Transverse colon (tissue), 4 donors: Measurements from ENCODE around the gene ARHGAP20. TPM values are rescaled to one million over a fixed set of nuclear protein-coding genes. Genes with fewer than 3 reads are reported as not detected.

ENCODE experiments used
- DNase-seq: peaks from one replicate; pipeline ENCODE4 v3.0.0-alpha.2; 2019
- H3K27ac ChIP-seq, 4 donors: fragments of 200-600 bp; sonication (generic); 2 replicates each; pipeline ENCODE4 v1.5.1; 2016 to 2018; ENCODE audit warnings: inconsistent platforms in 4 of 4
- H3K27me3 ChIP-seq: fragments of 200-600 bp; sonication (generic); 2 replicates; pipeline ENCODE4 v1.5.1; 2017; ENCODE audit warnings: inconsistent platforms
- H3K36me3 ChIP-seq, 4 donors: fragments of 200-600 bp; sonication (generic); 2 replicates each; pipeline ENCODE4 v1.5.1; 2017 to 2019; ENCODE audit warnings: inconsistent platforms in 4 of 4
- H3K4me1 ChIP-seq, 4 donors: fragments of 200-600 bp; sonication (generic); 2 replicates each; pipeline ENCODE4 v1.5.1; 2017 to 2020; ENCODE audit warnings: inconsistent platforms in 4 of 4
- H3K4me3 ChIP-seq, 4 donors: fragments of 200-600 bp; sonication (generic); 1 replicate in 1 of 4; 2 replicates in 3 of 4; pipeline versions ENCODE4 v1.5.1 to v1.6.1; 2017 to 2019; ENCODE audit warnings: inconsistent platforms in 4 of 4
- H3K9me3 ChIP-seq, 2 donors: fragments of 200-600 bp; sonication (generic); 2 replicates each; pipeline ENCODE4 v1.5.1; 2017 to 2019; ENCODE audit warnings: inconsistent platforms in 2 of 2
- CTCF ChIP-seq, 5 experiments: fragments of 200-600 bp in 3 of 5; fragments of 450-650 bp in 2 of 5; sonication (generic) in 3 of 5; IDR thresholded peaks; 1 replicate in 2 of 5; 2 replicates in 3 of 5; pipeline ENCODE4 v1.5.1; 2016 to 2017; ENCODE audit warnings: antibody characterized with exemption in 5 of 5, inconsistent platforms in 3 of 5, mild to moderate bottlenecking in 2 of 5, moderate library complexity in 1 of 5
- EP300 ChIP-seq: sonication (generic); formaldehyde crosslinking; IDR thresholded peaks from one replicate; pipeline ENCODE4 v1.6.1; 2017; ENCODE audit warnings: antibody characterized with exemption, low read depth
- POLR2A ChIP-seq: fragments of 450-650 bp; IDR thresholded peaks from one replicate; pipeline ENCODE4 v1.6.1; 2016; ENCODE audit warnings: antibody characterized with exemption, mild to moderate bottlenecking, moderate library complexity
- POLR2AphosphoS5 ChIP-seq, 3 donors: sonication (generic); formaldehyde crosslinking; IDR thresholded peaks; one replicate each; pipeline ENCODE4 v1.6.1; 2016; ENCODE audit warnings: antibody characterized with exemption in 3 of 3
- WGBS, 2 donors: methylation state at CpG; one replicate each; pipeline ENCODE4 v1.1.5; 2018; ENCODE audit warnings: low coverage in 1 of 2; 5-methylcytosine and 5-hydroxymethylcytosine counted together
- in situ Hi-C, 4 donors: fragments of 200-750 bp; cut with MboI; loops; one replicate each; pipeline versions ENCODE4 v1.15.0 to v1.15.1; 2017; ENCODE audit warnings: low sequenced_read_pairs in 3 of 4, low pct_ligation_motif_present in 1 of 4, low pct_unique_long_range_greater_than_20kb in 1 of 4
- intact Hi-C: fragments of 100-400 bp; cut with DNase I; formaldehyde crosslinking; loops from one replicate; pipeline ENCODE4 v1.15.1; 2023; ENCODE audit warnings: low total_unique reads
- total RNA-seq, 4 donors: library from RNA; depleted of rRNA; stranded (reverse); fragments of >200 nt; gene quantifications; one replicate each; pipeline ENCODE4 v1.1.0, GENCODE V29; 2016

The ARHGAP20 gene
- total RNA-seq, 4 donors from 2014 or later = 2.5 to 4.9 (median 3.1) TPM

DNA sequence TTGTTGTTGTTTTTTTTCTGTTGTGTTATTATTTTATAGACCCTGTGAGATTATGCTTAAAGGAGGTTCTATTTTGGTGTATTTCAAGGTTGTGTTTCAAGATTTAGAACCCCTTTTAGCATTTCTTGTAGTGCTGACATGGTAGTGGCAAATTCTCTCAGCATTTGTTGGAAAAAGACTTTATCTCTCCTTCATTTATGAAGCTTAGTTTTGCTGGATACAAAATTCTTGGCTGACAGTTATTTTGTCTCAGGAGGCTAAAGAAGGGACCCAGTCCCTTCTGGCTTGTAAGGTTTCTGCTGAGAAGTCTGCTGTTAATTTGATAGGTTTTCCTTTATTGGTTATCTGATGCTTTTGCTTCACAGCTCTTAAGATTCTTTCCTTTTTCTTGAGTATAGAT lies 40.7 kb upstream of the ARHGAP20 start:
- no peak overlapping the region for H3K4me3 ChIP-seq
- in situ Hi-C loops = no loop called here
- H3K27me3 ChIP-seq = no peaks in the 10 kb centered on the region
- intact Hi-C loops = no loop called here
- H3K27ac ChIP-seq = no peak overlapping the region
- no peak for TF ChIP-seq POLR2AphosphoS5 (IDR thresholded peaks at IDR 0.05)
- peaks cover 0 to 5% (median 0%) of the 10 kb centered on the region in 4 donors for H3K4me1 ChIP-seq
- no peaks in the 10 kb centered on the region for H3K36me3 ChIP-seq
- DNase-seq = no peak
- peaks cover 14 to 15% of the 10 kb centered on the region in 2 donors for H3K9me3 ChIP-seq

GRCh38 chr11:110750100-110750499 lies 37.9 kb upstream of the ARHGAP20 start:
- no peaks in the 10 kb centered on the region for H3K4me1 ChIP-seq
- in situ Hi-C loops = no loop called here
- intact Hi-C loops = no loop called here
- no peak overlapping the region for H3K27ac ChIP-seq
- TF ChIP-seq POLR2AphosphoS5 (IDR thresholded peaks at IDR 0.05) (no peak), POLR2A (no peak), CTCF (IDR thresholded peaks at IDR 0.05) (no peak), EP300 (no peak)
- DNase-seq = no peak
- H3K4me3 ChIP-seq = no peak overlapping the region
- no peaks in the 10 kb centered on the region for H3K36me3 ChIP-seq
- H3K9me3 ChIP-seq = peaks cover 14 to 15% of the 10 kb centered on the region in 2 donors
- no peaks in the 10 kb centered on the region for H3K27me3 ChIP-seq

DNA sequence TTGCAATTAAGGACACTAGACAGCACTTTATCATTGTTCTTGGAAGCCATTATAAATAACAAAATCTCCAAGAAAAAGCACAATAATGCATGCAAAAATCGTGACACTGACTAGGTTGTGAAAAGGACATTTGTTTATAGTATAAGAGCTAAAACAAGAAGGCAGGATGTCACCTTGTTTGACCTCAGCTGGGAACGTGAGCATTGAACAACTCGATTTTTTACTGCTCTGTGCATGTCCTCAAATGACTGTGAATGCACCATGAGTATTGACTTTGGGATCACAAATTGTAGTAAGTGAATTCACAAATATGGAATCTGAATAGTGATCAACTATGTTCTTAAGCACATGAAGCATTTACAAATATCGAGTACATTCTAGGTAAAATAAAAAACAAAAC lies 35.3 kb upstream of the ARHGAP20 start:
- Histone ChIP-seq H3K27ac (no peak overlapping the region), H3K4me1 (no peaks in the 10 kb centered on the region), H3K27me3 (no peaks in the 10 kb centered on the region), H3K36me3 (no peaks in the 10 kb centered on the region), H3K9me3 (peaks cover under 1 to 1% of the 10 kb centered on the region in 2 donors), H3K4me3 (no peak overlapping the region)
- in situ Hi-C loops = no loop called here
- 27 to 30% methylated on average over 4 of the region's 4 CpGs for WGBS, 2 donors
- DNase-seq = no peak
- TF ChIP-seq CTCF (IDR thresholded peaks at IDR 0.05) = no peak
- intact Hi-C loops = no loop called here

DNA sequence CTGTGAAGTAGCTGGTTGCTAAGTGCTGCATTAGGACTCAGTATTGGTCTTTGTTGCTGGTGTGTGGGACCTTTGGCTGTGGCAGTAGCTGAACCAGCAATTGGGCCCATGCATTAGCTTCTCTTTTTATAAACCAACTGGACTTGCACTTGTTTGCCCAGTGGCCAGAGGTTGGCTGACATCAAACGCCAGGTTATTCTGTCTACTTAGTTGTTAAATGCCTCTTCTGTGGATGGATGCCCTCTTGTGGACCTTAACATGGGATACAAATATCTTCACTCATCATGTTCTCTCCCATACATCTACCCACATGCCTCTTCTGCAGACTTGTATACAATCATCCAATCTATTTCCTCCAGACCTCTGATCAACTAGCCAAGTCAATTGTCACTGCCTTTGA lies 26.4 kb upstream of the ARHGAP20 start:
- no peak overlapping the region for H3K4me3 ChIP-seq
- no peaks in the 10 kb centered on the region for H3K9me3 ChIP-seq
- peaks cover 0 to 19% (median 0%) of the 10 kb centered on the region in 4 donors for H3K4me1 ChIP-seq
- in situ Hi-C loops = no loop called here
- intact Hi-C loops = no loop called here
- TF ChIP-seq CTCF (IDR thresholded peaks at IDR 0.05) (no peak), EP300 (no peak), POLR2A (no peak), POLR2AphosphoS5 (IDR thresholded peaks at IDR 0.05) (no peak)
- no peak for DNase-seq
- H3K36me3 ChIP-seq = no peaks in the 10 kb centered on the region
- WGBS, 2 donors = 72% methylated on average over 1 of the region's 1 CpG; no CpG with 5 or more reads in 1 of the 2 donors
- H3K27me3 ChIP-seq = no peaks in the 10 kb centered on the region
- no peak overlapping the region for H3K27ac ChIP-seq

DNA sequence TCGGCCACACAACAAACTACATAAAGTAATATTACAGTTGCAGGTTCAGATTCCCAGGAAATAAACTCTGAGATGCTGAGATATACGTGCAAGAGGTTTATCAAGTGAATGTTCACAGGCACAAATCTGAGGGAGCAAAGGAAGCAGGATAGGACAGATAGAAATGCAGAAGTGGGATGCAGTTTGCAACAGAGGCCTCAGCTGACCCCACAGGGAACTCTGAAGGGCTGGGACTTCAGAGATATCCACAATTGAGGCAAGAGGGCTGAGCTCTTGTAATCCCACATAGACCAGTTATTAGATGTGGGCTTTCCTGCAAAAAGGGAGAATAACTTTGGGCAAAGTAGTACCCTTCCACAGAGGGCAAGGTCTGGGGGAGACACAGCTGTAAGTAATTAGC lies 25.4 kb upstream of the ARHGAP20 start:
- Histone ChIP-seq H3K27ac (no peak overlapping the region), H3K9me3 (no peaks in the 10 kb centered on the region), H3K27me3 (no peaks in the 10 kb centered on the region), H3K4me1 (peaks cover 0 to 19% (median 0%) of the 10 kb centered on the region in 4 donors), H3K36me3 (no peaks in the 10 kb centered on the region), H3K4me3 (no peak overlapping the region)
- 79 to 100% methylated on average over 1 to 2 of the region's 2 CpGs for WGBS, 2 donors
- in situ Hi-C loops = no loop called here
- no peak for TF ChIP-seq POLR2AphosphoS5 (IDR thresholded peaks at IDR 0.05)
- TF ChIP-seq CTCF (IDR thresholded peaks at IDR 0.05) = no peak
- no peak for TF ChIP-seq EP300
- no peak for TF ChIP-seq POLR2A
- no peak for DNase-seq
- intact Hi-C loops = no loop called here
